HCT116 (cell line): ENCODE measurements around the gene ANO4. TPM values are rescaled to one million over a fixed set of nuclear protein-coding genes. Genes with fewer than 3 reads are reported as not detected.

Source experiments
- ATAC-seq: fragments of 200-7000 bp; cut with Tn5 transposase; 2 replicates; pipeline ENCODE4 v1.9.1; 2020; ENCODE audit warnings: mild to moderate bottlenecking, moderate library complexity
- BruUV-seq: library from RNA; stranded (reverse); fragments of 400-500 nt; replicated peaks from 2 replicates; lab custom pipeline; 2021; lab: Mats Ljungman, UMichigan
- CTCF ChIA-PET: fragments of 300-600 bp; sonication (Branson Sonifier 250); formaldehyde crosslinking; loops from one replicate; lab custom pipeline; 2021; ENCODE audit warnings: antibody characterized with exemption; lab: Charles Lee
- POLR2A ChIA-PET: fragments of 300-600, 350-600 bp; sonication (Branson Sonifier 250); formaldehyde crosslinking; loops from one replicate; lab custom pipeline; 2021; ENCODE audit warnings: antibody characterized with exemption; lab: Charles Lee
- RAD21 ChIA-PET, 2 experiments: fragments of 300-600 bp; sonication (Branson Sonifier 250); formaldehyde crosslinking; loops; one replicate each; lab custom pipeline; 2023; ENCODE audit warnings: low total read pairs in 2 of 2; ENCODE audit not compliant: uncharacterized antibody in 2 of 2, unreplicated experiment in 2 of 2, low non-redundant PET in 1 of 2; lab: Charles Lee
- DNase-seq: peaks from one replicate; pipeline ENCODE4 v3.0.0-alpha.2; 2010; ENCODE audit warnings: low read depth, low spot score
- H2AFZ ChIP-seq: fragments of 200-600 bp; shearing (Covaris generic), sonication (generic); 2 replicates; pipeline ENCODE4 v1.6.1; 2017; ENCODE audit warnings: low read depth, mixed run types, mixed read lengths, antibody characterized with exemption, low read length; ENCODE audit not compliant: poor library complexity, severe bottlenecking
- H3K27ac ChIP-seq: 2 replicates; pipeline ENCODE4 v1.5.1; 2012; ENCODE audit warnings: low read depth, low read length
- H3K27me3 ChIP-seq: fragments of 200-600 bp; sonication (generic); 2 replicates; pipeline ENCODE4 v1.6.1; 2016; ENCODE audit warnings: mixed run types, low read length, mixed read lengths; ENCODE audit not compliant: insufficient read depth
- H3K36me3 ChIP-seq, 2 experiments: fragments of 200-500 bp in 1 of 2; fragments of 200-600 bp in 1 of 2; sonication (Bioruptor generic) in 1 of 2; sonication (generic) in 1 of 2; 2 replicates each; pipeline versions ENCODE4 v1.5.1 to v1.6.1; 2014 to 2016; ENCODE audit warnings: low read length in 2 of 2, inconsistent platforms in 1 of 2, mixed read lengths in 1 of 2, mixed run types in 1 of 2; ENCODE audit not compliant: insufficient read depth in 2 of 2, control insufficient read depth in 1 of 2
- H3K4me1 ChIP-seq, 2 experiments: fragments of 200-600 bp in 1 of 2; sonication (generic) in 1 of 2; 2 replicates each; pipeline versions ENCODE4 v1.5.1 to v1.6.1; 2012 to 2017; ENCODE audit warnings: low read length in 2 of 2, inconsistent platforms in 1 of 2, mild to moderate bottlenecking in 1 of 2, mixed read lengths in 1 of 2, mixed run types in 1 of 2, moderate library complexity in 1 of 2; ENCODE audit not compliant: insufficient read depth in 2 of 2, control insufficient read depth in 1 of 2
- H3K4me2 ChIP-seq: fragments of 200-600 bp; sonication (generic); 2 replicates; pipeline ENCODE4 v1.6.1; 2017; ENCODE audit warnings: mixed run types, low read length, mixed read lengths
- H3K4me3 ChIP-seq, 2 experiments: fragments of 200-600 bp in 1 of 2; sonication (generic) in 1 of 2; replicated peaks in 1 of 2; 2 replicates each; pipeline ENCODE4 v1.5.1; 2011 to 2016; ENCODE audit warnings: low read length in 2 of 2, control low read depth in 1 of 2, low read depth in 1 of 2, mild to moderate bottlenecking in 1 of 2, mixed read lengths in 1 of 2, mixed run types in 1 of 2
- H3K79me2 ChIP-seq: fragments of 200-600 bp; sonication (generic); 2 replicates; pipeline ENCODE4 v1.6.1; 2017; ENCODE audit warnings: mild to moderate bottlenecking, mixed run types, low read length, moderate library complexity, mixed read lengths; ENCODE audit not compliant: insufficient read depth
- H3K9ac ChIP-seq: fragments of 200-600 bp; sonication (generic); 2 replicates; pipeline ENCODE4 v1.6.1; 2016; ENCODE audit warnings: low read length, mixed read lengths
- H3K9me2 ChIP-seq: fragments of 200-600 bp; sonication (generic), shearing (Covaris generic); 2 replicates; pipeline ENCODE4 v1.6.1; 2017; ENCODE audit warnings: mixed run types, mild to moderate bottlenecking, moderate library complexity; ENCODE audit not compliant: insufficient read depth
- H3K9me3 ChIP-seq, 2 experiments: fragments of 200-500 bp in 1 of 2; fragments of 200-600 bp in 1 of 2; sonication (Bioruptor generic) in 1 of 2; sonication (generic) in 1 of 2; 2 replicates each; pipeline ENCODE4 v1.6.1; 2014 to 2017; ENCODE audit warnings: low read length in 2 of 2, mixed read lengths in 2 of 2, inconsistent platforms in 1 of 2, low read depth in 1 of 2, mild to moderate bottlenecking in 1 of 2, mixed run types in 1 of 2, moderate library complexity in 1 of 2; ENCODE audit not compliant: control insufficient read depth in 1 of 2, insufficient read depth in 1 of 2
- H4K20me1 ChIP-seq: fragments of 200-600 bp; sonication (generic), shearing (Covaris generic); 2 replicates; pipeline ENCODE4 v1.6.1; 2017; ENCODE audit warnings: mixed run types, mild to moderate bottlenecking, moderate library complexity; ENCODE audit not compliant: insufficient read depth
- CEBPB ChIP-seq: IDR thresholded peaks from 2 replicates; pipeline ENCODE4 v1.6.1; 2012; ENCODE audit warnings: low read depth
- CTCF ChIP-seq, 3 experiments: fragments of 200-600 bp in 1 of 3; sonication (generic) in 1 of 3; IDR thresholded peaks in 2 of 3; conservative IDR thresholded peaks in 1 of 3; 2 replicates each; pipeline ENCODE4 v1.5.1; 2012 to 2017; ENCODE audit warnings: low read depth in 2 of 3, low read length in 2 of 3, antibody characterized with exemption in 1 of 3, borderline replicate concordance in 1 of 3, control low read depth in 1 of 3, mild to moderate bottlenecking in 1 of 3, mixed read lengths in 1 of 3, mixed run types in 1 of 3, moderate library complexity in 1 of 3; ENCODE audit not compliant: insufficient read depth in 1 of 3
- ELF1 ChIP-seq: IDR thresholded peaks from 2 replicates; pipeline ENCODE4 v1.6.1; 2012; ENCODE audit warnings: low read depth, borderline replicate concordance
- EZH2 ChIP-seq: fragments of 200-600 bp; sonication (generic); IDR thresholded peaks from 2 replicates; pipeline ENCODE4 v1.6.1; 2017; ENCODE audit warnings: antibody characterized with exemption, mixed run types
- JUND ChIP-seq: IDR thresholded peaks from 2 replicates; pipeline ENCODE4 v1.6.1; 2012
- POLR2A ChIP-seq: IDR thresholded peaks from 2 replicates; pipeline ENCODE4 v1.7.0; 2011; ENCODE audit warnings: borderline replicate concordance; ENCODE audit not compliant: insufficient read depth, insufficient read length; ENCODE audit errors: extremely low read depth
- RAD21 ChIP-seq: IDR thresholded peaks from 2 replicates; pipeline ENCODE4 v1.6.1; 2012; ENCODE audit warnings: low read depth, mild to moderate bottlenecking
- REST ChIP-seq: IDR thresholded peaks from 2 replicates; pipeline ENCODE4 v1.6.1; 2012; ENCODE audit warnings: low read depth
- SIN3A ChIP-seq: IDR thresholded peaks from 2 replicates; pipeline ENCODE4 v1.6.1; 2012; ENCODE audit warnings: low read depth
- SP1 ChIP-seq: IDR thresholded peaks from 2 replicates; pipeline ENCODE4 v1.6.1; 2012; ENCODE audit warnings: low read depth
- TCF7L2 ChIP-seq: IDR thresholded peaks from 2 replicates; pipeline ENCODE4 v1.7.0; 2011; ENCODE audit warnings: borderline replicate concordance, inconsistent platforms; ENCODE audit not compliant: insufficient read depth, insufficient read length; ENCODE audit errors: extremely low read depth
- YY1 ChIP-seq: IDR thresholded peaks from 2 replicates; pipeline ENCODE4 v1.6.1; 2011; ENCODE audit warnings: low read length, low read depth, moderate library complexity, mild to moderate bottlenecking; ENCODE audit not compliant: insufficient replicate concordance; ENCODE audit errors: extremely low read depth
- ZNF274 ChIP-seq: fragments of 200-500 bp; sonication (Bioruptor generic); IDR thresholded peaks from 2 replicates; pipeline ENCODE4 v1.6.1; 2014; ENCODE audit warnings: mild to moderate bottlenecking, low read depth, low read length, inconsistent platforms
- intact Hi-C: fragments of 100-400 bp; cut with micrococcal nuclease; formaldehyde crosslinking; loops from 2 replicates; pipeline ENCODE4 v1.10.0; 2022
- total RNA-seq: library from RNA; stranded (reverse); gene quantifications from one replicate; pipeline ENCODE4 v1.2.1, GENCODE V29; 2021; ENCODE audit not compliant: unreplicated experiment
- TF ChIP-seq, protein P1 (sequence below): IDR thresholded peaks from 2 replicates; pipeline ENCODE4 v1.6.1; 2012
- TF ChIP-seq, protein P2 (sequence below): IDR thresholded peaks from 2 replicates; pipeline ENCODE4 v1.6.1; 2012

Gene ANO4
- total RNA-seq, 1 experiment from 2014 or later: 1.7 TPM

DNA sequence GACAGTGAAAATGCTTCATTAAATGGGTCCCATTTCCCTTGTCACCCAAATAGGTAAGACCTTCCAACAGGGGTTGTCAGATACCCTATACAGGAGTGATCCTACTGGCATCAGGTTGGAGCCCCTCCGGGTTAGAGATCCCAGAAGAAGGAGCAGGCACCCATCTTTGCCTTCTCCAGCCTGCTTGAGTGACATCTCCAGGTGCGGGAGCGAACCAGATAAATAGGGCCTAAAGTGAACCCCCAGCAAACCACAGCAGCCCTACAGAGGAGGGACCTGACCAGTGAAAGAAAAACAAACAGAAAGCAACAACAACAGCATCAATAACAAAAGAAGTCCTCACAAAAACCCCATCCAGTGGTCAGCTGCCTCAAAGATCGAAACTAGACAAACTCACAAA lies 233.2 kb downstream of the ANO4 start (continued):
- TF ChIP-seq, protein P1, sequence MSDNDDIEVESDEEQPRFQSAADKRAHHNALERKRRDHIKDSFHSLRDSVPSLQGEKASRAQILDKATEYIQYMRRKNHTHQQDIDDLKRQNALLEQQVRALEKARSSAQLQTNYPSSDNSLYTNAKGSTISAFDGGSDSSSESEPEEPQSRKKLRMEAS: no peak
- TF ChIP-seq SIN3A: no peak

DNA sequence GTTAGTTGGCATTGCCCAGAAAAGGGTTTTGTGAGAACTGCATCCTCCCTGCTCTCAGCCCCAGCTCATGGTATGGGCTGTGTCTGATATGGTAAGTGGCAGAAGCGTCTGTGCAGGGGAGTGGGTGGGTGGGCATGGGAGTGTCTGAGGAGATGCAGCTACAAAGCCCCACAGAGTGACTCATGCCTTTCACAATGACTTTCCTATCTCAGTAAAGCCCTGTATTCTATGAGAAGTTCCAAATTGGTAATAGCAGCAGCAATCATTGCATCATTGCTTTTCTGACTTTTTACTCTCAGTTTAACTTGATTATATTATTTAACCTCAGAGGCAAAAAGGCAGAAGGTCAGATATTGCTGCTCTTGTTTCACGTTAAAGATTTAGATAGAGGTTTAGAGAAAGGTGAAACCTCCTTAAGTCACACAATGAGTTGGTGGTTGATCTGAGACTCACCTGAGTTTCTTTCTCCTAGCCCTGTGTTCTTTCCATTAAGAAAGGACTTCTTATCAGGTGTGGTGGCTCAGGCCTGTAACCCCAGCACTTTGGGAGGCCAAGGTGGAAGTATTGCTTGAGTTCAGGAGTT lies 243.8 kb downstream of the ANO4 start:
- POLR2A ChIA-PET: no interaction called here
- RAD21 ChIA-PET: no interaction called here
- Histone ChIP-seq H3K9ac (no peak overlapping the region), H3K9me2 (no peaks in the 10 kb centered on the region), H3K4me2 (no peak overlapping the region), H2AFZ (no peak overlapping the region), H3K27ac (no peak overlapping the region), H3K9me3 (no peaks in the 10 kb centered on the region), H4K20me1 (no peaks in the 10 kb centered on the region), H3K36me3 (no peaks in the 10 kb centered on the region), H3K4me1 (no peaks in the 10 kb centered on the region), H3K79me2 (no peaks in the 10 kb centered on the region), H3K4me3 (no peak overlapping the region), H3K27me3 (no peaks in the 10 kb centered on the region)
- no peak for TF ChIP-seq RAD21
- TF ChIP-seq TCF7L2: no peak
- TF ChIP-seq YY1: no peak
- TF ChIP-seq CEBPB: no peak
- TF ChIP-seq, protein P2, sequence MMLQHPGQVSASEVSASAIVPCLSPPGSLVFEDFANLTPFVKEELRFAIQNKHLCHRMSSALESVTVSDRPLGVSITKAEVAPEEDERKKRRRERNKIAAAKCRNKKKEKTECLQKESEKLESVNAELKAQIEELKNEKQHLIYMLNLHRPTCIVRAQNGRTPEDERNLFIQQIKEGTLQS: no peak
- TF ChIP-seq POLR2A: no peak
- no peak for TF ChIP-seq CTCF (IDR thresholded peaks at IDR 0.05 in 2 of 3, conservative IDR thresholded peaks at IDR 0.05 in 1 of 3; ENCODE audit: borderline replicate concordance in 1 of 3, insufficient read depth in 1 of 3, low read depth in 2 of 3, low read length in 2 of 3)
- no peak for TF ChIP-seq REST
- TF ChIP-seq EZH2: no peak
- TF ChIP-seq ZNF274: no peak
- TF ChIP-seq SP1: no peak
- TF ChIP-seq ELF1: no peak
- TF ChIP-seq JUND: no peak
- intact Hi-C loops: no loop called here
- DNase-seq: no peak
- CTCF ChIA-PET: no interaction called here
- no peak for ATAC-seq
- no TSS peak for BruUV-seq
